ENCODE results near the gene MS4A14. TPM values are rescaled to one million over a fixed set of nuclear protein-coding genes. Genes with fewer than 3 reads are reported as not detected.

MS4A14 gene
- polyA plus RNA-seq, 2 of the 4 experiments (the other 2 are of a cell fraction): not detected

DNA sequence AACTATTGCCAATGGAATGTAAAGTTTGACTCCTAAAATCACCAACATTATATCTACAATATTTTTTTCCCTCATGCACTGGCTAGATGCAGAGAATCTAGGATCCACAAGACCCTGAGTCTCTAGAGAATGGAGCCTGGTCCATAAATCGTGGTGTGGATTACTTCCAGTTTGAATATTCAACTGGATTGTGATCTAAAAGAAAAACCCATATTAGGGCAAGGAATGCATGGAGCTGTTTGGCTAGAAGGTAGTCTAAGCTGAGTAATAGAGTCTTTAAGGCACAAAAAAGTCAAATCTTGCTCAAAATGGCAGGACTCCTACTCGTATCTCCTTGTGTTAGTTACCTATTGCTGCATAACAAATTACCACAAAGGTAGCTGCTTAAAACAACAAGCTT, 23.8 kb downstream of the MS4A14 start:
- Histone ChIP-seq H3K27ac (no peak overlapping the region), H3K9me3 (no peaks in the 10 kb centered on the region), H3K4me3 (no peak overlapping the region), H3K4me2 (no peak overlapping the region), H3K4me1 (no peaks in the 10 kb centered on the region)
- TF ChIP-seq HOXB13 (CRISPR knock-in tag; IDR thresholded peaks at IDR 0.05; ENCODE audit: low read depth): no peak
- no peak for TF ChIP-seq PHF8 (IDR thresholded peaks at IDR 0.05; ENCODE audit: borderline replicate concordance, low read depth)
- TF ChIP-seq RAD21 (conservative IDR thresholded peaks at IDR 0.05 in 1 of 2, IDR thresholded peaks at IDR 0.05 in 1 of 2): no peak
- no peak for TF ChIP-seq CHD4 (IDR thresholded peaks at IDR 0.05; ENCODE audit: borderline replicate concordance)
- TF ChIP-seq HDAC2 (IDR thresholded peaks at IDR 0.05): no peak
- TF ChIP-seq FOSB (CRISPR knock-in tag; IDR thresholded peaks at IDR 0.05): no peak
- WGBS (ENCODE audit: missing lambda C conversion rate): 2% methylated on average over 2 of the region's 2 CpGs
- DNase-seq (ENCODE audit: low read depth in 1 of 2, low spot score in 1 of 2) (no peak), ATAC-seq (no peak), FAIRE-seq (no peak)
- ChIA-PET POLR2A (no interaction called here), CTCF (no interaction called here)

DNA sequence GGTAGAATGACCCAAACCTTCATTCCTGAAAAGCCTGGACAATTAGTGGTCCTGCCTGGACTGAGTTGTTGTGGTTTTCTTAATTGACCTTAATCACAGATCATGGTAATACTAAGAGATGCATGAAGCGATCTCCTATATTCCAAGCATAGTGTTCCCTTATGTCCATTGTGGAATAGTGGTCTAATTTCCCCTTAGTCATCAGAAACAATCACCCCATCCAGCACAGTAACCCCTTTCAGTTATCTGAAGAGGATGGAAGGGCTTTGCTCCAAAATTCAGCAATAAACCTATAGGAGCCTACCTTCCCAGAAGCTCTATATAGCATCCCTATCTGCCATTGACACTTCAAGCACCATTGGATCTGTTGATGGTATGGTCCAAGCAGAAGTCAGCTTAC, 26.4 kb downstream of the MS4A14 start:
- POLR2A ChIA-PET: no interaction called here
- no peaks in the 10 kb centered on the region for H3K9me3 ChIP-seq
- peak; percentile 68 for TF ChIP-seq MAFK (IDR thresholded peaks at IDR 0.05; ENCODE audit: partially characterized antibody)
- TF ChIP-seq CHD2 (IDR thresholded peaks at IDR 0.05; ENCODE audit: low read length, partially characterized antibody): no peak
- no peak for ATAC-seq
- no peak for FAIRE-seq
- CTCF ChIA-PET: no interaction called here
- WGBS (ENCODE audit: missing lambda C conversion rate): 0% methylated on average over 1 of the region's 1 CpG
- no peak overlapping the region for H3K4me2 ChIP-seq
- no peaks in the 10 kb centered on the region for H3K4me1 ChIP-seq
- no peak for DNase-seq (ENCODE audit: low read depth in 1 of 2, low spot score in 1 of 2)
- no peak overlapping the region for H3K27ac ChIP-seq
- no peak overlapping the region for H3K4me3 ChIP-seq

DNA sequence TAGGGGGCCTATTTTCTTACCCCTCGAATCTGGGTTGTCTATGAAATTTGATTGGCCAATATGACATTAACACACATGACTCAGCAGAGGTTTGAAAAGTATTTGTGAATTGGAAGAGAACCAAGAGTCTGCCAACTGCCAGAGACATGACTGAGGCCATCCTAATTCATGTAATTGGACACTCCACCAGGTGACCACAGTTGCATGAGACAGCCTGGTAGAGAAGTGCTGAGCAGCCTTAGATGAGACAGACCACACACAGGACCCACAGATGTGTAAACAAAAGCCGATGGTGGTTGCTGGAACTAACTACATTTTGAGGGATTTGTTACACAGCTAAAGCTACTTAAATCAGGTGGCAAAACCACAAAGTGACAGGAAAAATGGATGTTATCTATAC, 32.3 kb downstream of the MS4A14 start:
- DNase-seq (ENCODE audit: low read depth in 1 of 2, low spot score in 1 of 2): peak in 1 of 2 experiments; percentile 3
- 3% methylated on average over 2 of the region's 2 CpGs for WGBS (ENCODE audit: missing lambda C conversion rate)
- no peak overlapping the region for H3K27ac ChIP-seq
- H3K4me1 ChIP-seq: no peaks in the 10 kb centered on the region
- H3K4me3 ChIP-seq: no peak overlapping the region
- no peak for ATAC-seq
- ChIA-PET CTCF (no interaction called here), POLR2A (no interaction called here)
- no peak overlapping the region for H3K4me2 ChIP-seq
- no peak for FAIRE-seq
- no peaks in the 10 kb centered on the region for H3K9me3 ChIP-seq
- TF ChIP-seq NR3C1 (IDR thresholded peaks at IDR 0.05): no peak
- no peak for TF ChIP-seq FOSB (CRISPR knock-in tag; IDR thresholded peaks at IDR 0.05)
- TF ChIP-seq, protein P1, sequence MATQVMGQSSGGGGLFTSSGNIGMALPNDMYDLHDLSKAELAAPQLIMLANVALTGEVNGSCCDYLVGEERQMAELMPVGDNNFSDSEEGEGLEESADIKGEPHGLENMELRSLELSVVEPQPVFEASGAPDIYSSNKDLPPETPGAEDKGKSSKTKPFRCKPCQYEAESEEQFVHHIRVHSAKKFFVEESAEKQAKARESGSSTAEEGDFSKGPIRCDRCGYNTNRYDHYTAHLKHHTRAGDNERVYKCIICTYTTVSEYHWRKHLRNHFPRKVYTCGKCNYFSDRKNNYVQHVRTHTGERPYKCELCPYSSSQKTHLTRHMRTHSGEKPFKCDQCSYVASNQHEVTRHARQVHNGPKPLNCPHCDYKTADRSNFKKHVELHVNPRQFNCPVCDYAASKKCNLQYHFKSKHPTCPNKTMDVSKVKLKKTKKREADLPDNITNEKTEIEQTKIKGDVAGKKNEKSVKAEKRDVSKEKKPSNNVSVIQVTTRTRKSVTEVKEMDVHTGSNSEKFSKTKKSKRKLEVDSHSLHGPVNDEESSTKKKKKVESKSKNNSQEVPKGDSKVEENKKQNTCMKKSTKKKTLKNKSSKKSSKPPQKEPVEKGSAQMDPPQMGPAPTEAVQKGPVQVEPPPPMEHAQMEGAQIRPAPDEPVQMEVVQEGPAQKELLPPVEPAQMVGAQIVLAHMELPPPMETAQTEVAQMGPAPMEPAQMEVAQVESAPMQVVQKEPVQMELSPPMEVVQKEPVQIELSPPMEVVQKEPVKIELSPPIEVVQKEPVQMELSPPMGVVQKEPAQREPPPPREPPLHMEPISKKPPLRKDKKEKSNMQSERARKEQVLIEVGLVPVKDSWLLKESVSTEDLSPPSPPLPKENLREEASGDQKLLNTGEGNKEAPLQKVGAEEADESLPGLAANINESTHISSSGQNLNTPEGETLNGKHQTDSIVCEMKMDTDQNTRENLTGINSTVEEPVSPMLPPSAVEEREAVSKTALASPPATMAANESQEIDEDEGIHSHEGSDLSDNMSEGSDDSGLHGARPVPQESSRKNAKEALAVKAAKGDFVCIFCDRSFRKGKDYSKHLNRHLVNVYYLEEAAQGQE (IDR thresholded peaks at IDR 0.05): no peak
- TF ChIP-seq, protein P2, sequence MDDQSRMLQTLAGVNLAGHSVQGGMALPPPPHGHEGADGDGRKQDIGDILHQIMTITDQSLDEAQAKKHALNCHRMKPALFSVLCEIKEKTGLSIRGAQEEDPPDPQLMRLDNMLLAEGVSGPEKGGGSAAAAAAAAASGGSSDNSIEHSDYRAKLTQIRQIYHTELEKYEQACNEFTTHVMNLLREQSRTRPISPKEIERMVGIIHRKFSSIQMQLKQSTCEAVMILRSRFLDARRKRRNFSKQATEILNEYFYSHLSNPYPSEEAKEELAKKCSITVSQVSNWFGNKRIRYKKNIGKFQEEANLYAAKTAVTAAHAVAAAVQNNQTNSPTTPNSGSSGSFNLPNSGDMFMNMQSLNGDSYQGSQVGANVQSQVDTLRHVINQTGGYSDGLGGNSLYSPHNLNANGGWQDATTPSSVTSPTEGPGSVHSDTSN (IDR thresholded peaks at IDR 0.05): no peak
- TF ChIP-seq, protein P3, sequence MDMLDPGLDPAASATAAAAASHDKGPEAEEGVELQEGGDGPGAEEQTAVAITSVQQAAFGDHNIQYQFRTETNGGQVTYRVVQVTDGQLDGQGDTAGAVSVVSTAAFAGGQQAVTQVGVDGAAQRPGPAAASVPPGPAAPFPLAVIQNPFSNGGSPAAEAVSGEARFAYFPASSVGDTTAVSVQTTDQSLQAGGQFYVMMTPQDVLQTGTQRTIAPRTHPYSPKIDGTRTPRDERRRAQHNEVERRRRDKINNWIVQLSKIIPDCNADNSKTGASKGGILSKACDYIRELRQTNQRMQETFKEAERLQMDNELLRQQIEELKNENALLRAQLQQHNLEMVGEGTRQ (IDR thresholded peaks at IDR 0.05): no peak
- no peak for TF ChIP-seq RCOR1 (IDR thresholded peaks at IDR 0.05; ENCODE audit: low read depth, low read length)
- no peak for TF ChIP-seq RNF2 (IDR thresholded peaks at IDR 0.05; ENCODE audit: borderline replicate concordance, low read depth)
- no peak for TF ChIP-seq FOSL2 (IDR thresholded peaks at IDR 0.05)
- no peak for TF ChIP-seq FOSL2 (CRISPR knock-in tag; IDR thresholded peaks at IDR 0.05)
- TF ChIP-seq POLR2AphosphoS2 (conservative IDR thresholded peaks at IDR 0.05; ENCODE audit: low read length): no peak
- no peak for TF ChIP-seq HEYL (CRISPR knock-in tag; IDR thresholded peaks at IDR 0.05)

Measured in A549 (cell line).